OCI-LY1 (cell line): ENCODE results near the gene AGAP1.

Experiments
- H2AFZ ChIP-seq: fragments of 200-600 bp; sonication (generic), shearing (Covaris generic); 2 replicates; pipeline ENCODE4 v1.6.0; 2014; ENCODE audit warnings: antibody characterized with exemption, mild to moderate bottlenecking, low read length
- H3F3A ChIP-seq: fragments of 200-600 bp; sonication (generic), shearing (Covaris generic); 2 replicates; pipeline ENCODE4 v1.6.0; 2014; ENCODE audit warnings: mild to moderate bottlenecking, antibody characterized with exemption, low read length, moderate library complexity; ENCODE audit not compliant: insufficient read depth
- H3K27ac ChIP-seq: fragments of 200-600 bp; sonication (generic); 2 replicates; pipeline ENCODE4 v1.5.1; 2014; ENCODE audit warnings: low read length, mixed run types, mild to moderate bottlenecking, low read depth; ENCODE audit not compliant: poor library complexity, severe bottlenecking
- H3K27me3 ChIP-seq: fragments of 200-600 bp; sonication (generic); 2 replicates; pipeline ENCODE4 v1.6.0; 2014; ENCODE audit warnings: antibody characterized with exemption, mild to moderate bottlenecking, low read length, moderate library complexity; ENCODE audit not compliant: insufficient read depth
- H3K36me3 ChIP-seq: fragments of 200-600 bp; sonication (generic); 2 replicates; pipeline ENCODE4 v1.6.1; 2014; ENCODE audit warnings: mild to moderate bottlenecking, antibody characterized with exemption, low read length, moderate library complexity, mixed read lengths; ENCODE audit not compliant: insufficient read depth
- H3K4me1 ChIP-seq: fragments of 200-600 bp; sonication (generic); 2 replicates; pipeline ENCODE4 v1.5.1; 2014; ENCODE audit warnings: mild to moderate bottlenecking, low read length, moderate library complexity; ENCODE audit not compliant: insufficient read depth, severe bottlenecking
- H3K4me2 ChIP-seq: fragments of 200-600 bp; sonication (generic), shearing (Covaris generic); 2 replicates; pipeline ENCODE4 v1.6.1; 2014; ENCODE audit warnings: low read length
- H3K4me3 ChIP-seq: fragments of 200-600 bp; sonication (generic); 2 replicates; pipeline ENCODE4 v1.5.1; 2014; ENCODE audit warnings: low read length, low read depth, mild to moderate bottlenecking, mixed read lengths; ENCODE audit not compliant: poor library complexity, severe bottlenecking
- H3K79me2 ChIP-seq: fragments of 200-600 bp; shearing (Covaris generic); 2 replicates; pipeline ENCODE4 v1.6.1; 2016; ENCODE audit warnings: mixed run types, low read length, mixed read lengths; ENCODE audit not compliant: insufficient read depth
- H3K9ac ChIP-seq: fragments of 200-600 bp; sonication (generic), shearing (Covaris generic); 2 replicates; pipeline ENCODE4 v1.6.1; 2014; ENCODE audit warnings: mild to moderate bottlenecking, low read length, mixed read lengths
- H3K9me2 ChIP-seq: fragments of 200-600 bp; sonication (generic), shearing (Covaris generic); 2 replicates; pipeline ENCODE4 v1.6.1; 2014; ENCODE audit warnings: low read depth, mild to moderate bottlenecking, low read length, mixed read lengths
- H3K9me3 ChIP-seq: fragments of 200-600 bp; shearing (Covaris generic); 2 replicates; pipeline ENCODE4 v1.6.1; 2014; ENCODE audit warnings: low read length, mixed read lengths
- H4K20me1 ChIP-seq: fragments of 200-600 bp; sonication (generic), shearing (Covaris generic); 2 replicates; pipeline ENCODE4 v1.6.0; 2016; ENCODE audit warnings: mild to moderate bottlenecking, low read length; ENCODE audit not compliant: insufficient read depth
- EZH2 ChIP-seq: fragments of 200-600 bp; sonication (generic), shearing (Covaris generic); IDR thresholded peaks from 2 replicates; pipeline ENCODE4 v1.8.0; 2017; ENCODE audit warnings: borderline replicate concordance, mixed run types, mild to moderate bottlenecking, antibody characterized with exemption, low read length, moderate library complexity, mixed read lengths
- TF ChIP-seq, protein P1 (sequence below): fragments of 200-600 bp; sonication (generic), shearing (Covaris generic); IDR thresholded peaks from 2 replicates; pipeline ENCODE4 v1.5.1; 2017; ENCODE audit warnings: mild to moderate bottlenecking, antibody characterized with exemption, low read length, moderate library complexity, mixed read lengths

AGAP1 gene

DNA sequence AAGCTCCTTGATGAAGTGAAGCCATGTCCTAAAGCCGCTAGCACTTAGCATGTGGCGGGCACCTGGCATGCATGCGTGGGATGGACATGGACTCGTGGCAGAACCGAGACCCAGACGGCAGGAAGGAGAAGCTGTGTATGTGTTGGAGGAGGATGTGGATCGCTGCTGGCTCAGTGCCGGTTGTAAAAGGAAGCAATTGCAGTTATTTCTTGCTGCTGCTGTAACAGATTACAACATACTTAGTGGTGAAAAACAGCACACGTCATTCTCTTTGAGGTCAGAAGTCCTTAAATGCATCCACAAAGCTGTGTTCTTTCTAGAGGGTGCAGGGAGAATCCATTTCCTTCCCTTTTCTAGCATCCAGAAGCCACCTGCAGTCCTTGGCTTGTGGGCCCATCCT lies 74.6 kb downstream of the AGAP1 start:
- no peaks in the 10 kb centered on the region for H3F3A ChIP-seq
- H3K79me2 ChIP-seq: no peaks in the 10 kb centered on the region
- TF ChIP-seq, protein P1, sequence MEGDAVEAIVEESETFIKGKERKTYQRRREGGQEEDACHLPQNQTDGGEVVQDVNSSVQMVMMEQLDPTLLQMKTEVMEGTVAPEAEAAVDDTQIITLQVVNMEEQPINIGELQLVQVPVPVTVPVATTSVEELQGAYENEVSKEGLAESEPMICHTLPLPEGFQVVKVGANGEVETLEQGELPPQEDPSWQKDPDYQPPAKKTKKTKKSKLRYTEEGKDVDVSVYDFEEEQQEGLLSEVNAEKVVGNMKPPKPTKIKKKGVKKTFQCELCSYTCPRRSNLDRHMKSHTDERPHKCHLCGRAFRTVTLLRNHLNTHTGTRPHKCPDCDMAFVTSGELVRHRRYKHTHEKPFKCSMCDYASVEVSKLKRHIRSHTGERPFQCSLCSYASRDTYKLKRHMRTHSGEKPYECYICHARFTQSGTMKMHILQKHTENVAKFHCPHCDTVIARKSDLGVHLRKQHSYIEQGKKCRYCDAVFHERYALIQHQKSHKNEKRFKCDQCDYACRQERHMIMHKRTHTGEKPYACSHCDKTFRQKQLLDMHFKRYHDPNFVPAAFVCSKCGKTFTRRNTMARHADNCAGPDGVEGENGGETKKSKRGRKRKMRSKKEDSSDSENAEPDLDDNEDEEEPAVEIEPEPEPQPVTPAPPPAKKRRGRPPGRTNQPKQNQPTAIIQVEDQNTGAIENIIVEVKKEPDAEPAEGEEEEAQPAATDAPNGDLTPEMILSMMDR: no peak
- no peak for TF ChIP-seq EZH2
- H3K9me3 ChIP-seq: no peaks in the 10 kb centered on the region
- H3K9ac ChIP-seq: no peak overlapping the region
- H4K20me1 ChIP-seq: no peaks in the 10 kb centered on the region
- H2AFZ ChIP-seq: no peak overlapping the region
- no peaks in the 10 kb centered on the region; the same call in 1 of the 2 replicates for H3K27me3 ChIP-seq
- H3K4me2 ChIP-seq: no peak overlapping the region
- no peak overlapping the region for H3K4me3 ChIP-seq
- no peaks in the 10 kb centered on the region for H3K9me2 ChIP-seq
- H3K4me1 ChIP-seq: no peaks in the 10 kb centered on the region
- no peaks in the 10 kb centered on the region for H3K36me3 ChIP-seq
- no peak overlapping the region for H3K27ac ChIP-seq

DNA sequence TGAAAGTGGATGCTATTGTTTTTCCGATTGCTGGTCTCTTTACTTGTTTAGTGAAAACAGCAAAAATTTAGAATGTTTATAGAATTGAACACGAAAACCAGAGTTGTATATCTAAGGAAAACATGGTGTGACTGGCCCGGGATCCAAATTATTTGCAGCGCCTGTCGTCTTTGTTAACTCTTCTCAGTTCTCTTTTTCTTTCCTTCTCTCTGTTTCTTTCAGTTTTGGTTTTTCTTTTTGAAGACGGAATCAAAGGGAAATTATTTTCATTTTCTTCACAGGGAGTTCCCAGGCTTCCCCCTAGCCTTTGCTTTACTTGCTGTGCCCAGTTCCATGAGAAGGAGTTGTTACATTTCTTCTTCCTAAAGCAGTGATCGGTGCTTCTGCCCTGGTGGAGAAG lies 76.0 kb downstream of the AGAP1 start:
- no peaks in the 10 kb centered on the region for H3K79me2 ChIP-seq
- no peaks in the 10 kb centered on the region for H3K4me1 ChIP-seq
- no peak overlapping the region for H3K9ac ChIP-seq
- no peak overlapping the region for H3K4me2 ChIP-seq
- no peak overlapping the region for H2AFZ ChIP-seq
- TF ChIP-seq EZH2: no peak
- TF ChIP-seq, protein P1: no peak
- no peaks in the 10 kb centered on the region for H3K9me3 ChIP-seq
- H3K36me3 ChIP-seq: no peaks in the 10 kb centered on the region
- H3F3A ChIP-seq: no peaks in the 10 kb centered on the region
- no peak overlapping the region for H3K27ac ChIP-seq
- no peaks in the 10 kb centered on the region for H3K9me2 ChIP-seq
- H3K27me3 ChIP-seq: no peaks in the 10 kb centered on the region; the same call in 1 of the 2 replicates
- no peaks in the 10 kb centered on the region for H4K20me1 ChIP-seq
- H3K4me3 ChIP-seq: no peak overlapping the region

DNA sequence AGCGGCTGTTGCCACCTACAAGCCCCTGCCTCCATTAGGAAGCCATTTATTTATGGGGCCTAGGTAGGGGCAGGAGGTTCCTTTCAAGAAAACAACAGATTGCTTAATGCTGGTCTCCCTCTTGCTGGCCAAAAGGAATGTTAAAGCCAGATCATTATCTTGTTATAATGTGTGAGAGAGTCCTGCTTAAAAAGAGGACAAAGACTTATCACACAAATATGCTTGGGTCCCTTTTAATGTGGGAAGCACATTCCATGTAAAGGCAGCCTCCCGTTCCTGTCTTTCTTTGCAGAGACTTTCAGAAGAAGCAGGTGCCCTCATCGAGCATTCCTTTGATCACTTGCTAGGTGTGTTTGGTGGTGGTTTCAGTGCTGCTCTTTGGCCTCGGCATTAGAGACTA lies 76.4 kb downstream of the AGAP1 start:
- Histone ChIP-seq H3K9me3 (no peaks in the 10 kb centered on the region), H3K4me1 (no peaks in the 10 kb centered on the region), H3K9me2 (no peaks in the 10 kb centered on the region), H3K4me2 (no peak overlapping the region), H2AFZ (no peak overlapping the region), H3K36me3 (no peaks in the 10 kb centered on the region), H3F3A (no peaks in the 10 kb centered on the region), H3K27ac (no peak overlapping the region), H4K20me1 (no peaks in the 10 kb centered on the region), H3K4me3 (no peak overlapping the region), H3K27me3 (no peaks in the 10 kb centered on the region; the same call in 1 of the 2 replicates), H3K9ac (no peak overlapping the region), H3K79me2 (no peaks in the 10 kb centered on the region)
- no peak for TF ChIP-seq EZH2
- TF ChIP-seq, protein P1: no peak
